Measurements from ENCODE around the gene TAMALIN.

TAMALIN gene

GRCh38 chr12:52063981-52064649, 57.4 kb downstream of the TAMALIN start:
- H3K9ac ChIP-seq (ENCODE audit: low read length in 5 of 5): no peak overlapping the region
- H3K4me1 ChIP-seq (ENCODE audit: control insufficient read depth in 5 of 5, insufficient read depth in 5 of 5, low read length in 5 of 5): peaks cover 2 to 5% (median 2%) of the 10 kb centered on the region in 5 donors
- H3K36me3 ChIP-seq (ENCODE audit: control insufficient read depth in 5 of 5, insufficient read depth in 5 of 5, low read length in 5 of 5): peaks cover 0 to 4% (median 3%) of the 10 kb centered on the region in 5 donors
- H3K9me3 ChIP-seq (ENCODE audit: control insufficient read depth in 5 of 5, low read length in 5 of 5): no peaks in the 10 kb centered on the region
- peaks cover 2 to 10% (median 6%) of the 10 kb centered on the region in 5 donors for H3K27me3 ChIP-seq (ENCODE audit: control insufficient read depth in 5 of 5, insufficient read depth in 4 of 5, low read length in 5 of 5)
- H3K27ac ChIP-seq (ENCODE audit: low read depth, low read length): no peak overlapping the region
- no peak overlapping the region for H3K4me3 ChIP-seq (ENCODE audit: low read depth in 1 of 5, low read length in 5 of 5)
